ENCODE data around the gene ITGA11. TPM values are rescaled to one million over a fixed set of nuclear protein-coding genes. Genes with fewer than 3 reads are reported as not detected.

The ITGA11 gene
- total RNA-seq, 1 experiment from 2014 or later, result not detected

GRCh38 chr15:68279779-68280753 lies 151.9 kb downstream of the ITGA11 start:
- ATAC-seq, result no peak
- H3K4me1 ChIP-seq (ENCODE audit: insufficient read depth, low read length), result peaks cover 41% of the 10 kb centered on the region
- CTCF ChIA-PET, result no interaction called here

GRCh38 chr15:68278595-68279405 lies 153.2 kb downstream of the ITGA11 start:
- BruUV-seq (replicated peaks), result TSS peak; percentile 45
- peak overlapping the region; percentile 93 for H2AFZ ChIP-seq (ENCODE audit: low read length)
- DNase-seq (peak; percentile 32), ATAC-seq (peak; percentile 7)
- H4K20me1 ChIP-seq (ENCODE audit: low read length), result peaks cover 48% of the 10 kb centered on the region
- H3K4me2 ChIP-seq (ENCODE audit: low read length), result peak overlapping the region; percentile 99
- no peaks in the 10 kb centered on the region for H3F3A ChIP-seq (ENCODE audit: low read length, unreplicated experiment)
- no peaks in the 10 kb centered on the region for H3K9me2 ChIP-seq (replicated peaks; ENCODE audit: low read length)
- no peak for TF ChIP-seq EZH2phosphoT487 (IDR thresholded peaks at IDR 0.05; ENCODE audit: borderline replicate concordance, low read length)
- no peak for TF ChIP-seq EZH2 (IDR thresholded peaks at IDR 0.05; ENCODE audit: low read length, unreplicated experiment)
- no peak; the same call in 1 of the 2 replicates for TF ChIP-seq CTCF (conservative IDR thresholded peaks at IDR 0.05; ENCODE audit: low read depth, low read length)
- H3K9me3 ChIP-seq (ENCODE audit: low read length), result no peaks in the 10 kb centered on the region
- no peaks in the 10 kb centered on the region for H3K27me3 ChIP-seq (ENCODE audit: low read length)
- ChIA-PET CTCF (no interaction called here), POLR2A (ENCODE audit: unreplicated experiment) (no interaction called here)
- intact Hi-C loops (cut with micrococcal nuclease), result loop anchor here (2.0 kb wide), 2 partner anchors 26 to 74 kb away; no protein-coding TSS in a partner anchor
- peak overlapping the region; percentile 96 for H3K9ac ChIP-seq (ENCODE audit: low read length)
- H3K36me3 ChIP-seq (ENCODE audit: low read depth, low read length), result no peaks in the 10 kb centered on the region; the same call in 1 of the 2 replicates
- peaks cover 59% of the 10 kb centered on the region for H3K79me2 ChIP-seq (ENCODE audit: low read length)
- H3K4me3 ChIP-seq (ENCODE audit: low read length), result peak overlapping the region; percentile 89
- H3K4me1 ChIP-seq (ENCODE audit: insufficient read depth, low read length), result peaks cover 54% of the 10 kb centered on the region
- peak overlapping the region; percentile 95 for H3K27ac ChIP-seq (ENCODE audit: low read length)

More at GRCh38 chr15:68279779-68280753, 151.9 kb downstream of the ITGA11 start:
- POLR2A ChIA-PET (ENCODE audit: unreplicated experiment), result no interaction called here
- H3K27ac ChIP-seq (ENCODE audit: low read length), result no peak overlapping the region
- no peaks in the 10 kb centered on the region for H3K9me2 ChIP-seq (replicated peaks; ENCODE audit: low read length)
- H3K36me3 ChIP-seq (ENCODE audit: low read depth, low read length), result peaks cover 9% of the 10 kb centered on the region
- no peaks in the 10 kb centered on the region for H3K9me3 ChIP-seq (ENCODE audit: low read length)
- TF ChIP-seq CTCF (conservative IDR thresholded peaks at IDR 0.05; ENCODE audit: low read depth, low read length) (no peak), EZH2 (IDR thresholded peaks at IDR 0.05; ENCODE audit: low read length, unreplicated experiment) (no peak), EZH2phosphoT487 (IDR thresholded peaks at IDR 0.05; ENCODE audit: borderline replicate concordance, low read length) (no peak)
- no TSS peak for BruUV-seq (replicated peaks)
- no peaks in the 10 kb centered on the region for H3K27me3 ChIP-seq (ENCODE audit: low read length)
- H3K79me2 ChIP-seq (ENCODE audit: low read length), result peaks cover 72% of the 10 kb centered on the region
- H3K4me2 ChIP-seq (ENCODE audit: low read length), result peak overlapping the region; percentile 99
- DNase-seq, result no peak
- peaks cover 51% of the 10 kb centered on the region for H4K20me1 ChIP-seq (ENCODE audit: low read length)
- intact Hi-C loops (cut with micrococcal nuclease), result loop anchor here (2.0 kb wide), 2 partner anchors 27 to 73 kb away; no protein-coding TSS in a partner anchor
- H2AFZ ChIP-seq (ENCODE audit: low read length), result no peak overlapping the region
- H3F3A ChIP-seq (ENCODE audit: low read length, unreplicated experiment), result no peaks in the 10 kb centered on the region
- H3K4me3 ChIP-seq (ENCODE audit: low read length), result peak overlapping the region; percentile 89
- peak overlapping the region; percentile 96 for H3K9ac ChIP-seq (ENCODE audit: low read length)

Data from PC-3 (cell line).